ENCODE results near the gene BTG1. TPM values are rescaled to one million over a fixed set of nuclear protein-coding genes. Genes with fewer than 3 reads are reported as not detected.
"Not testable (repeated sequence)": the region's sequence is repeated elsewhere in the genome, so short reads cannot be mapped to it uniquely, and the experiment has no call there.

Gene BTG1
- total RNA-seq, 1 donor from 2014 or later, result 56.2 TPM

DNA sequence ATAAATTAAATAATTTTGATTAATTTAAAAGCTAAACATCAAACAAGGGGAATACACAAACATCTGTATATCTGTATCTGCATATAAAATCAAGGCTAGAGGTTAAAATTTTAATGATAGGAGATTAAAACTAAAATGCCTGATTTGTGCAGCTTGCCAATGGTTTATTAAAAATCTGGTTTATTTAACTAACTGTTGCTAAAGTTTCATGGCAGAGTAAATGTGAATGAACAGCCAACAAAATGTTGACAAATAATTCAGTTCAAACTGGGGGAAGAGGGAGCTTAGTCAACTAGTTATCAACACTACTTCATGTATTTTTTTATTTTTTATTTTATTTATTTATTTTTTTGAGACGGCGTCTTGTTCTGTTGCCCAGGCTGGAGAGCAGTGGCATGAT is 43.0 kb downstream of the BTG1 start:
- no peak for DNase-seq (ENCODE audit: low read depth)

DNA sequence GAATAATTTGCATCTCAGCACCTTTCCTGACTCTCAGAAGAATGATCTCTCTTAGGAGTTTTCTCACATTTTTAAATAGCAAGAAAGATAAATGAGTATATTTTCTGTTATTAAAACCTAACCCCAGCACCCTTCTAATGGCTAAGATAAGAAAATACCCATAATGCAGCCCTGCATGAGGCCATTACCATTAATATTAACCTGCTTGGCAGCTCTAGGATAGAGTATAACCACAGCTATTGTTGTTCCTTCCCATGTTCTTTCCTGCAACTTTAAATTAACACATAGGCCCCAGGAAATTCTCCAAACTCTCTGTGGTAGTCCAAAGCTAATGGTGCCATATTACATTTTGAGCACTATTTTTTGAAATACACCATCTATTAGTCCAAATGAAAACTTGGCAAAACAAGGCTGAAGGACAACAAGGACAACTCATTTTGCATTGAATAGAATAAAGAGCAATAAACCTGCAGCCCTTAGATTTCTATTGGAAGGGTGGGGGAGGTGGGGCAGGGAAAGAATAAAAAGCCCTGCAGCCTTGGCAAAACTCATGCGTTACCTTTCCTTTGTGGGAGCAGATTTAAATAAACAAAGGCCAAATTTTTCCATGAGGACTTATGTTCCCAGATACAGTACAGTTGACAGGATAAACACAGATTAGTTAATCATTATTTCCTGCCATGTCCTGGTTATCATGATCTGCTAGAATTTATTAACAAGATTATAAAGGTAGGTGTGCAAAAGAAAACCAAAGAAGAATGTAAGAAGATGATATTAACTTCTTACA is 46.9 kb downstream of the BTG1 start:
- DNase-seq (ENCODE audit: low read depth), result no peak

DNA sequence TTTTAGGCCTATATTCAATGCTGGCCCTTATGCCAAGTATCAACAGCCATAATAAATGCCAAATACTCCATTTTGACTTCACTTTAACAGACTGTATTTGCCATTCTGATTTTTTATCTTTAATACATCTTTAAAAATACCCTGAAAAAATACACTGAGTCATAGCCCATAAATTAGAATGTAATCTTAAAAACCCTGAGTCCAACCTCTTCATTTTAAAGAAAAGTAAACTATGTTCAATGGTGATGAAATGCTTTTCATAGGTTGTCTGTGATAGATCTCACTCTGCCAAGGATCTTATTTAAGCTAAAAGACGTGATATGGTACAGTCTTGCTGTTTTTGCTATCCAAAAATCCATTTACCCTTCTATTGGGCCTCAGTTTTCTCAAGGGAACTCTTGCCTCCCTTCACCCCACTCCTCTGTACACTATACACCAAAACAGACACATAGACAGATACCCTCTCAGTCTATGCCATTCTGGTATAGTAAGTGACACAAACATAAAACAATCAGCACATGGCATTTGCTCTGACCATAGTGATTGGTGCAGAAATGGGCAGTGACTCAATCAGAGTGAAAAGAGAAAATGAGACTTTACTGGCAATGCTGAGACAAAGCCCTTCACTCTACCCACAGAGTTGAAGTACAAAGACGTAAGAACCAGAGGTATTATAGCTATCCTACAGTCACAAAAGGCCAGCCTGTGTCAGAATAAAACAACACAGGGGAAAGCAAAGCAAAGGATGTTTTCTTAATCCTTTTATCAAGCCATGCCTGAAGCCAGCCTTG is 49.1 kb downstream of the BTG1 start:
- DNase-seq (ENCODE audit: low read depth), result no peak

GRCh38 chr12:92094751-92095161 is 50.9 kb downstream of the BTG1 start:
- no peak for DNase-seq (ENCODE audit: low read depth)

GRCh38 chr12:92094301-92094700 is 51.3 kb downstream of the BTG1 start:
- not testable (repeated sequence) for DNase-seq (ENCODE audit: low read depth)
